Osteoblast (primary cell): Measurements from ENCODE around the gene TRERF1. TPM values are rescaled to one million over a fixed set of nuclear protein-coding genes. Genes with fewer than 3 reads are reported as not detected.
"Not testable (repeated sequence)": the region's sequence is repeated elsewhere in the genome, so short reads cannot be mapped to it uniquely, and the experiment has no call there.

Source experiments
- DNase-seq: peaks from one replicate; pipeline ENCODE4 v3.0.0; 2011; ENCODE audit warnings: low spot score, mixed read lengths; ENCODE audit not compliant: insufficient read length; ENCODE audit errors: missing footprints
- H2AFZ ChIP-seq: 2 replicates; pipeline ENCODE4 v1.6.0; 2011; ENCODE audit warnings: mild to moderate bottlenecking, low read length
- H3K27ac ChIP-seq: 2 replicates; pipeline ENCODE4 v1.5.1; 2011; ENCODE audit warnings: mild to moderate bottlenecking, low read depth, low read length, moderate library complexity
- H3K27me3 ChIP-seq: 2 replicates; pipeline ENCODE4 v1.6.0; 2012; ENCODE audit warnings: mild to moderate bottlenecking, control low read depth, inconsistent platforms, low read length, moderate library complexity; ENCODE audit not compliant: insufficient read depth
- H3K36me3 ChIP-seq: 2 replicates; pipeline ENCODE4 v1.5.1; 2011; ENCODE audit warnings: mild to moderate bottlenecking, low read length, control low read depth, moderate library complexity; ENCODE audit not compliant: insufficient read depth
- H3K4me1 ChIP-seq: 2 replicates; pipeline ENCODE4 v1.5.1; 2011; ENCODE audit warnings: mild to moderate bottlenecking, low read length, control low read depth, moderate library complexity; ENCODE audit not compliant: insufficient read depth
- H3K4me2 ChIP-seq: 2 replicates; pipeline ENCODE4 v1.6.0; 2011; ENCODE audit warnings: mild to moderate bottlenecking, low read length; ENCODE audit not compliant: insufficient read depth
- H3K4me3 ChIP-seq: fragments of 200-600 bp; sonication (generic); 3 replicates; pipeline ENCODE4 v1.5.1; 2012; ENCODE audit warnings: mild to moderate bottlenecking, low read length, inconsistent platforms; ENCODE audit not compliant: insufficient read depth
- H3K79me2 ChIP-seq: 2 replicates; pipeline ENCODE4 v1.6.0; 2012; ENCODE audit warnings: mild to moderate bottlenecking, low read length, control low read depth, inconsistent platforms; ENCODE audit not compliant: insufficient read depth
- H3K9me3 ChIP-seq: 2 replicates; pipeline ENCODE4 v1.5.1; 2011; ENCODE audit warnings: low read depth, low read length, control low read depth
- H4K20me1 ChIP-seq: 2 replicates; pipeline ENCODE4 v1.6.0; 2012; ENCODE audit warnings: mild to moderate bottlenecking, low read length, control low read depth; ENCODE audit not compliant: insufficient read depth
- CTCF ChIP-seq: IDR thresholded peaks from 2 replicates; pipeline ENCODE4 v1.5.1; 2011; ENCODE audit warnings: mild to moderate bottlenecking, low read depth, low read length, moderate library complexity; ENCODE audit errors: extremely low read depth
- total RNA-seq: library from RNA; depleted of rRNA; stranded (reverse); fragments of >200 nt; gene quantifications from 2 replicates; pipeline ENCODE4 v1.2.3, GENCODE V29; 2012

The TRERF1 gene
- total RNA-seq, 1 donor, result 4.7 TPM

GRCh38 chr6:42211726-42212125 lies 240.0 kb downstream of the TRERF1 start:
- no peak overlapping the region for H3K27ac ChIP-seq

GRCh38 chr6:42210551-42210950 lies 241.2 kb downstream of the TRERF1 start:
- TF ChIP-seq CTCF, result no peak
- H3K36me3 ChIP-seq, result peaks cover 54% of the 10 kb centered on the region
- no peak for DNase-seq
- H3K27ac ChIP-seq, result peak overlapping the region; percentile 43
- no peaks in the 10 kb centered on the region for H3K4me1 ChIP-seq
- no peak overlapping the region for H2AFZ ChIP-seq
- H3K4me3 ChIP-seq, result no peak overlapping the region
- H4K20me1 ChIP-seq, result no peaks in the 10 kb centered on the region
- H3K4me2 ChIP-seq, result no peak overlapping the region
- H3K9me3 ChIP-seq, result no peaks in the 10 kb centered on the region
- H3K79me2 ChIP-seq, result peaks cover 18% of the 10 kb centered on the region
- H3K27me3 ChIP-seq, result no peaks in the 10 kb centered on the region

More at GRCh38 chr6:42211726-42212125, 240.0 kb downstream of the TRERF1 start:
- H3K4me1 ChIP-seq, result peaks cover 5% of the 10 kb centered on the region
- H3K27me3 ChIP-seq, result no peaks in the 10 kb centered on the region
- no peaks in the 10 kb centered on the region for H3K9me3 ChIP-seq
- H3K4me2 ChIP-seq, result no peak overlapping the region
- no peak overlapping the region for H2AFZ ChIP-seq
- TF ChIP-seq CTCF, result no peak
- peaks cover 49% of the 10 kb centered on the region for H3K36me3 ChIP-seq
- H3K4me3 ChIP-seq, result no peak overlapping the region
- H4K20me1 ChIP-seq, result no peaks in the 10 kb centered on the region
- H3K79me2 ChIP-seq, result peaks cover 27% of the 10 kb centered on the region
- DNase-seq, result no peak

GRCh38 chr6:42207559-42207958 lies 244.2 kb downstream of the TRERF1 start:
- DNase-seq, H4K20me1 ChIP-seq, H3K4me1 ChIP-seq, H3K4me2 ChIP-seq, H3K27me3 ChIP-seq, H3K4me3 ChIP-seq, H3K79me2 ChIP-seq, H3K9me3 ChIP-seq, H2AFZ ChIP-seq, H3K27ac ChIP-seq: not testable (repeated sequence)
- H3K36me3 ChIP-seq, result peaks cover 40% of the 10 kb centered on the region

- no peaks in the 10 kb centered on the region for H3K79me2 ChIP-seq
- no peaks in the 10 kb centered on the region for H3K9me3 ChIP-seq
- peaks cover 25% of the 10 kb centered on the region for H3K36me3 ChIP-seq
- H3K27me3 ChIP-seq, result no peaks in the 10 kb centered on the region
- no peaks in the 10 kb centered on the region for H4K20me1 ChIP-seq
- no peak overlapping the region for H3K4me2 ChIP-seq
- H3K27ac ChIP-seq, result no peak overlapping the region
- H2AFZ ChIP-seq, result no peak overlapping the region
- no peak overlapping the region for H3K4me3 ChIP-seq
- no peak for DNase-seq
- no peak for TF ChIP-seq CTCF
- peaks cover 17% of the 10 kb centered on the region for H3K4me1 ChIP-seq
Measured at GRCh38 chr6:42204768-42205282, 246.9 kb downstream of the TRERF1 start.
